Loucy (cell line): ENCODE data around the gene UPK1B.

ENCODE experiments used
- CTCF ChIP-seq: fragments of 200-600 bp; sonication (generic); conservative IDR thresholded peaks from 2 replicates; pipeline ENCODE4 v1.5.1; 2014; ENCODE audit warnings: mild to moderate bottlenecking, antibody characterized with exemption, low read length
- EZH2phosphoT487 ChIP-seq: fragments of 200-600 bp; IDR thresholded peaks from 2 replicates; pipeline ENCODE4 v1.6.1; 2018; ENCODE audit warnings: antibody characterized with exemption, mild to moderate bottlenecking, moderate library complexity, borderline replicate concordance

DNA sequence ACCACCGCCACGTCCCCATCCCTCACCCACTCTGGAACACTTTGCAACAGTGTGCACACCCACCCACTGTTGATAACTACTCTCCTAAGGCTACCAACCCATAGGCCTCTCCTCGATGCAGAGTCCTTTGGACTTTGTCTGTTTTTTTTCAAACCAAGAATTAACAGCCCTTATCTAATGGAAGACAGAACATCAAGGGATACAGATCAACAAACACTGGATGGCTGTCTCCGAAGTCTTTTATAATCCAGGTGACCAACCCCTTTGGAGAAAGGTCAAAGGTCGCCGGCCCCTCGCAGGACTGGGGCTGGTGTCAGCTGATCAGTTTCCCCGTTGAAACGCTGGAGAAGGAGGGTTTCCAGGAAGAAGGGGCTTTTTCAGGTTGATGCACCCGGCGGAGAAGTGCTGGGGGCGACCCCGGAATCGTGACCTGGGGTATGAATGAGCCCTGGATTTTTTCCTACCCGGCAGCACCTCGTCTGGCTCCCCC, 66.7 kb downstream of the UPK1B start:
- TF ChIP-seq CTCF (no peak), EZH2phosphoT487 (no peak)
